Chondrocyte (in vitro differentiated cells): ENCODE results near the gene ZNF414. TPM values are rescaled to one million over a fixed set of nuclear protein-coding genes. Genes with fewer than 3 reads are reported as not detected.

Source experiments
- DNase-seq: peaks from one replicate; pipeline ENCODE4 v3.0.0; 2021; ENCODE audit warnings: mixed read lengths, low spot score
- H3K27ac Mint-ChIP-seq: one replicate; pipeline ENCODE4 v1.8.0; 2021; ENCODE audit warnings: mild to moderate bottlenecking, moderate library complexity, mixed read lengths; ENCODE audit not compliant: unreplicated experiment
- H3K27me3 Mint-ChIP-seq: 2 replicates; pipeline ENCODE4 v1.8.0; 2021; ENCODE audit warnings: low read depth, mixed read lengths
- H3K36me3 Mint-ChIP-seq: 2 replicates; pipeline ENCODE4 v1.8.0; 2021; ENCODE audit warnings: low read depth, mixed read lengths
- H3K4me1 Mint-ChIP-seq: 2 replicates; pipeline ENCODE4 v1.8.0; 2021; ENCODE audit warnings: low read depth, mild to moderate bottlenecking, mixed read lengths
- H3K4me3 Mint-ChIP-seq: one replicate; pipeline ENCODE4 v1.8.0; 2021; ENCODE audit warnings: mild to moderate bottlenecking, moderate library complexity, mixed read lengths; ENCODE audit not compliant: unreplicated experiment
- H3K9me3 Mint-ChIP-seq: 2 replicates; pipeline ENCODE4 v1.8.0; 2021; ENCODE audit warnings: low read depth, mixed read lengths
- total RNA-seq: library from RNA; stranded (reverse); gene quantifications from 3 replicates; pipeline ENCODE4 v1.2.1, GENCODE V29; 2021
- TF ChIP-seq, protein P1 (sequence below): fragments of 200-600 bp; sonication (generic); IDR thresholded peaks from 2 replicates; pipeline ENCODE4 v1.5.0; 2021; ENCODE audit warnings: antibody characterized with exemption, mild to moderate bottlenecking, moderate library complexity

ZNF414 gene
- total RNA-seq, 1 donor from 2014 or later: 26.8 TPM

DNA sequence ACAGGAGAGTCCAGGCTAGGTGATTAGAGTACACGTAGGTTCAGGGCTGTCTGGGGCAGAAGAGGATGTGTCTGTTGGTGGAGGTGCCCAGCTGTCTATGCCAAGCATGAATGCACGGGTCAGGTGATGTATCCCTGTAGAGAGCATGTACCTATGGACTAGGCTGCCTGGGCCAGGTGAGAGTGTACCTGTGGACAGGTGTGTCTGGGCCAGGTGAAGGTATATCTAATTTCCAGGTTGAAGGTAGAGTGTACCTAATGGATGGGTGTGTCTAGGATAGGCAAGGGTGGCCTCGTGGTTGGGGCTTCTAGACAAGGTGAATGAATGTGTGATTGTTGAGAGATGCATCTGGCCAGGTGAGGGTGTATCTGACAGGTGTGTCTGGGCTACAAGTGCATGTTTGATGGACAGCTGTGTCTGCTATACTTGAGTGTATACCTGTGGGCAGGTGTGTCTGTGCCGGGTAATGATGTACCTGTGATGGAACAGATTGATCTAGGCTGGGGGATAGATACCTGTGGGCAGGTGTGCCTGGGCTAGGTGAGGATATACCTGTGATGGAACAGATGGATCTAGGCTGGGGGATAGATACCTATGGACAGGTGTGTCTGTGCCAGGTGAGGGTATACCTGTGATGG is 15.5 kb upstream of the ZNF414 start:
- DNase-seq: no peak
- H3K27me3 Mint-ChIP-seq: no peaks in the 10 kb centered on the region
- H3K36me3 Mint-ChIP-seq: peaks cover 8% of the 10 kb centered on the region
- no peaks in the 10 kb centered on the region for H3K9me3 Mint-ChIP-seq
- no peak overlapping the region for H3K4me3 Mint-ChIP-seq
- TF ChIP-seq, protein P1, sequence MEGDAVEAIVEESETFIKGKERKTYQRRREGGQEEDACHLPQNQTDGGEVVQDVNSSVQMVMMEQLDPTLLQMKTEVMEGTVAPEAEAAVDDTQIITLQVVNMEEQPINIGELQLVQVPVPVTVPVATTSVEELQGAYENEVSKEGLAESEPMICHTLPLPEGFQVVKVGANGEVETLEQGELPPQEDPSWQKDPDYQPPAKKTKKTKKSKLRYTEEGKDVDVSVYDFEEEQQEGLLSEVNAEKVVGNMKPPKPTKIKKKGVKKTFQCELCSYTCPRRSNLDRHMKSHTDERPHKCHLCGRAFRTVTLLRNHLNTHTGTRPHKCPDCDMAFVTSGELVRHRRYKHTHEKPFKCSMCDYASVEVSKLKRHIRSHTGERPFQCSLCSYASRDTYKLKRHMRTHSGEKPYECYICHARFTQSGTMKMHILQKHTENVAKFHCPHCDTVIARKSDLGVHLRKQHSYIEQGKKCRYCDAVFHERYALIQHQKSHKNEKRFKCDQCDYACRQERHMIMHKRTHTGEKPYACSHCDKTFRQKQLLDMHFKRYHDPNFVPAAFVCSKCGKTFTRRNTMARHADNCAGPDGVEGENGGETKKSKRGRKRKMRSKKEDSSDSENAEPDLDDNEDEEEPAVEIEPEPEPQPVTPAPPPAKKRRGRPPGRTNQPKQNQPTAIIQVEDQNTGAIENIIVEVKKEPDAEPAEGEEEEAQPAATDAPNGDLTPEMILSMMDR: no peak
- peaks cover 23% of the 10 kb centered on the region for H3K4me1 Mint-ChIP-seq
- no peak overlapping the region for H3K27ac Mint-ChIP-seq

DNA sequence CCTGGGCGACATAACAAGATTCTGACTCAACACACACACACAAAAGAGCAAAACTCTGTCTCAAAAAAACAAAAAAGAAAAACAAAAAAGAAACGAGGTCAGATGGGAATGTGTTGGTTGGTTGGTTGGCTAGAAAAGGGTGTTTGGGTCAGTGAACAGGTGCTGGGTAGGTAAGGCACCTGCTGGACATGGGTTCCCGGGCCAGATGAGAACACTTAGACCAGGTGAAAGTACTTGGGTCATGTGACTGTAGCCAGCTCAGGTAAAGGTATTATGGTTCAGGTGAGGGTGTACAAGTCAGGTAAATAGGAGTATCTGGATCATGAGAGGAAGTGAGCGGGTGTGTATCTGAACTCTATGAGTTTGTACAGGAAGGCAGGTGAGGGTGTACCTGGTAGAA is 14.5 kb upstream of the ZNF414 start:
- no peaks in the 10 kb centered on the region for H3K9me3 Mint-ChIP-seq
- TF ChIP-seq, protein P1: no peak
- no peak for DNase-seq
- no peak overlapping the region for H3K27ac Mint-ChIP-seq
- H3K27me3 Mint-ChIP-seq: no peaks in the 10 kb centered on the region
- peaks cover 8% of the 10 kb centered on the region for H3K36me3 Mint-ChIP-seq
- peaks cover 23% of the 10 kb centered on the region for H3K4me1 Mint-ChIP-seq
- H3K4me3 Mint-ChIP-seq: no peak overlapping the region

DNA sequence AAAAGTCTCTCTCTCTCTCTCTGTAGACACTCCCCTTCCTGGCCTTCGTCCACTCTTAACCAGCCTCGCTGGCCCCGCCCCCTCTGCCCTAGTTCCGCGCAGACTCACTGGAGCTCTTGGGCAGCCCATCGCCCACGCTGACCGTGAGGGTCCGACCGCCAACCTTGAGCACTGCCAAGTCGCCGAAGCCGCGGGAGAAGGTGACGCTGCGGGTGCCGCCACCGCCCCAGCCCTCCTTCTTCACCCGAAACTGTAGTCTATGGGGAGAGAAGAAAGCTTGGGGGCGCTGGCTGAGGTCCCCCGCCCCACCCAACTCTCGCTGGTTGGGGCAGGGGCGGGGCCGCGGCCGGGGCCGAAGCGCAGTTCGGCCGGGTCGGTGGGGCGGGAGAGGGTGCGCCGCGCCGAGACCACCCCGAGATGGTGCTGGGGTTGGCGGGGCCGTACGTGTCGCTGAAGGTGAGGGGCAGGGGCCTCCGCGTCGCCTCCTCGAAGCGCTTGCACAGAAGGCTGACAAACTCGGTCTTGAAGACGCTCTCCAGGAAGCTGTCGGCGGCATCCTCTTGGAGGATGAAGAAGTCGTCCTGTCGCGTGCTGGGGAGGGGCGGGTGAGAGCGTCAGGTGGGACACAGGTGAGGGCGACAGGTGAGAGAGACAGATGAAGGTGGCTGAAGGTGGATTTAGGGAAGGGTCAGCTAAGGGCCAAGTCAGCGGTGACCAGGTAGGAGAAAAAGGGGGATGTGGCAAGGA is 12.6 kb upstream of the ZNF414 start:
- DNase-seq: peak; percentile 98
- no peaks in the 10 kb centered on the region for H3K9me3 Mint-ChIP-seq

DNA sequence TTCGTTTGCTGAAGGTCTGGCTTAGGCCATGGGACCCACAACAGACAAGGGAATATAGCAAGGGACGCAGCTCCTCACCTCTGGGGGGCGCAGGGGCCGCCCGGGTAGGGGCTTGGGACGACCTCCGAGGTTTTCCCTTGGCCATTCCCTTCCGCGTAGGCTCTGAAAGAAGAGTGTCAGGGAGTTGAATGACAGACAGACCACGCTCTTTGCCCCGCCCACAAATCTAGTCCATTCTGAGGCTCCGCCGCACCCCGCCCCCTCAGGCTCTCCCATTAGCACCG is 11.4 kb upstream of the ZNF414 start:
- DNase-seq: no peak
- Mint-ChIP-seq H3K4me1 (peaks cover 23% of the 10 kb centered on the region), H3K36me3 (peaks cover 8% of the 10 kb centered on the region), H3K9me3 (no peaks in the 10 kb centered on the region), H3K27ac (no peak overlapping the region), H3K27me3 (no peaks in the 10 kb centered on the region), H3K4me3 (no peak overlapping the region)
- TF ChIP-seq, protein P1: peak; percentile 71

More for the DNA sequence above, 12.6 kb upstream of the ZNF414 start:
- peaks cover 8% of the 10 kb centered on the region for H3K36me3 Mint-ChIP-seq
- no peak overlapping the region for H3K4me3 Mint-ChIP-seq
- no peaks in the 10 kb centered on the region for H3K27me3 Mint-ChIP-seq
- TF ChIP-seq, protein P1: no peak
- peaks cover 23% of the 10 kb centered on the region for H3K4me1 Mint-ChIP-seq
- peak overlapping the region; percentile 36 for H3K27ac Mint-ChIP-seq

DNA sequence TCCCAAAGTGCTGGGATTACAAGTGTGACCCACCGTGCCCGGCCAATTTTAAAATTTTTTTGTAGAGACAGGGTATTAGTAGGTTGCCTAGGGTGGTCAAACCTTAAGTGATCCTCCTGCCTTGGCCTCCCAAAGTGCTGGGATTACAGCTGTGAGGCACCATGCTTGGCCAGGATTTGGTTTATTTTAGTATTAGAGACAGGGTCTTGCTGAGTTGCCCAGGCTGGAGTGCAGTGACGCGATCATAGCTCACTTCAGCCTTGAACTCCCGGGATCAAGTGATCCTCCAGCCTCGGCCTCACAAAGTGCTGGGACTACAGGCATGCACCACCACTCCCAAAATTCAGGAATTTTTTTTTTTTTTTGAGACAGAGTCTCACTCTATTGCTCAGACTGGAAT is 5.4 kb upstream of the ZNF414 start:
- Mint-ChIP-seq H3K27ac (no peak overlapping the region), H3K27me3 (no peaks in the 10 kb centered on the region), H3K4me3 (no peak overlapping the region), H3K9me3 (no peaks in the 10 kb centered on the region), H3K4me1 (peaks cover 4% of the 10 kb centered on the region), H3K36me3 (no peaks in the 10 kb centered on the region)
- no peak for DNase-seq
- TF ChIP-seq, protein P1: no peak
